GM21526 (cell line): ENCODE results near the gene RAPGEF2.
A peak's percentile ranks its signal among the peaks of the same experiment; 100 is the strongest.
"Not testable (repeated sequence)": the region's sequence is repeated elsewhere in the genome, so short reads cannot be mapped to it uniquely, and the experiment has no call there.

Source experiments
- ATAC-seq: cut with Tn5 transposase; IDR thresholded peaks from one replicate; pipeline ENCODE4 v1.9.1; 2021; ENCODE audit warnings: moderate library complexity; ENCODE audit not compliant: unreplicated experiment, low FRiP score

Gene RAPGEF2

DNA sequence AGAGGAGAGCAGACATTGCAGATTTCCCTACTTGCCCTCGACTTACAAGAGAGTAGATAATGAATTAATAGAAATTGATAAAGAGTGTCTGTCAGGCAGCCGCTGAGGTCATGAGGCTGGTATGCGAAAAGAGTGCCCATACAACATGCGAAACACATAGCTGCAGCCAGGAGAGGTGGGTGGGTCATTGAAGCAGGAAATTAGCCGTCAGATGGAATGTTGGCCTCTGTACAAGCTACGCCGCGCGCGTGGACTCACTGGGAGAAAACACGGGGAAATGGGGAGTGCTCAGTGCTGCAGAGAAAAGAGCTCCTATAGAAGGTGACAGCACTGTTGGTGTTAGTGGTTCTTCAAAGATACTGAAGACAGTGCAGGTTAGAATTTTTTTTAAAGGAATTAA lies 125.1 kb downstream of the RAPGEF2 start:
- ATAC-seq = no peak

DNA sequence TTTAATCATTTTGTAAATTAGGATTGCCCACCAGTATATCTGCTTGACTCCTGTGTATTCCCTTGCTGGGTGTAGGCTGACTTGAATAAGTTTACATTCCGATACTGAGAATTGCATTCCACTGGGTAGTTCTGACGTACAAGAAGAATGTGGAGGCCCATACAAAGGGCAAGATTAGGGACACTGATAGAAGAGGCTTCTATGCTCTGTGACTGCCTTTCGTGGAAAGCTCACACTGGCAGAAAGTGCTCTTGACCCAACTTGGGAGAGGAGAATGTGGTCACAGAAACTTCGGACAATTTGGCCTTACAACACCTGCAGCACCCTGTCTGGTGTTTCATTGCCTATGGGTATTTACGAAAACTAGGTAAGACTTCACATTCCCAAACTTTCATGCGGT lies 126.3 kb downstream of the RAPGEF2 start:
- ATAC-seq = no peak

DNA sequence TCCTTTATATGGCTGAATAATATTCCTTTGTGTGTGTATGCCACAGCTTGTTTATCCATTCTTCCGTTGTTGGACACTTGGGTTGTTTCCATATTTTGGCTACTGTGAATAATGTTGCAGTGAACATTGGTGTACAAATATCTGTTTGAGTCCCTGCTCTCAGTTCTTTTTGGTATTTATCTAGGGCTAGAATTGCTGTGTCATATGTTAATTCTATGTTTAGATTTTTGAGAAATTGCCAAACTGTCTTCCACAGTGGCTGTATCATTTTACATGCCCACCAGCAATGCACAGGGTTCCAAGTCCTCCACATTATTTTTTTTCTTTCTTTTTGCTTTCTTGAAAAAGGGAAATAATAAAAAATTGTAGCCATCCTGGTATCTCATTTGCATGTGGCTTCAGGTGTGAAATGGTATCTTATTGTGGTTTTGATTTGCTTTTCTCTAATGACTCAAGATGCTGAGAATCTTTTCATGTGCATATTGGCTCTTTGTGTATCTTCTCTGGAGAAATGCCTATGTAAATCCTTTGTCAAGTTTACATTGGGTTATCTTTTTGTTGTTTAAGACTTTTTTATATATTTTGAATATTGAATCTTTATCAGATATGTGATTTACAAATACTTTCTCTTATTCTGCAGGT lies 129.7 kb downstream of the RAPGEF2 start:
- no peak for ATAC-seq

DNA sequence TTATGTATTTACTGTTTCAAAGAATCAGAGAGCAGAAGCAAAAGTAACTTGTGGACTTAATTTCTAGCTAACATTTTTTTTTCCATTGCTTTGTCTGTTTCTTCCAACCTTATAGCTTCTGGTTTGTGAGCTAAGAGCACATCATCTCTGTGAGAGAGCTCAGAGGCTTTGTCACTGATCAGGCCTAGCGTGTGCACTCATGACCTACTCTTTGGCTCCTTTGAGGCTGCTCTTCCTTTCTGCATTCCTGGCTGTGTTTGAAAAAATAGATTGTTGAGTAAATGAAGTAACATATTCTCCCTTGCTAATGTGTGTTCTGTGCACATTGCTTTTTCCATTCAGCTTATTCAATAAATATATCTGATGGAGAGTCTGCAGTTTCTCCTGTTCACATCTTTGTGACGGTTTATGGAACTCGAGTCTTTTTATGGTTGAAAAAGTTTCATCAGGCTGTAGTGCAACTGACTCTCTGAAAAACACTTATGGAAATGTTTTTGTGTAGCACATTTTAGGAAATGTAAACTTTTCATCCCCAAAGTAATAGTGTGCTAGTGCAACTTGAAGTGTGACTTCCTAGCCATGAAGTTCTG lies 133.0 kb downstream of the RAPGEF2 start:
- ATAC-seq = no peak

DNA sequence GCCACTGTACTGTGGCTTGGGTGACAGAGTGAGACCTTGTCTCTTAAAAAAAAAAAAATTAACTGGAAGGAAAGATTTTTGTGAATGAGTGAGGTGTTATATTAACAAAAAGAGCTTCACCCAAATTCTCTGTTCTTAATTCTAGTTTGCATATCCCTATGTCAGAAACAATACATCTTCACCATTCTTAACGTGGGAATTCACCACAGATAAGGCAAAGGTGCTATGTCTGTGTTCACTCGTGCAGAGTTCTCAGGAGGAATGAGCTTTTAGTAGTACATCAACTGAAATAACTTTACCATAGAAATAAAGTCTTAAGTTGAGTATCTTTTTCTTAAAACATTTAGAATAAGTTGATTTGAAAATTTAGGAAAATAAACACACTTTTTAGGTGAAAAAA lies 135.1 kb downstream of the RAPGEF2 start:
- no peak for ATAC-seq

DNA sequence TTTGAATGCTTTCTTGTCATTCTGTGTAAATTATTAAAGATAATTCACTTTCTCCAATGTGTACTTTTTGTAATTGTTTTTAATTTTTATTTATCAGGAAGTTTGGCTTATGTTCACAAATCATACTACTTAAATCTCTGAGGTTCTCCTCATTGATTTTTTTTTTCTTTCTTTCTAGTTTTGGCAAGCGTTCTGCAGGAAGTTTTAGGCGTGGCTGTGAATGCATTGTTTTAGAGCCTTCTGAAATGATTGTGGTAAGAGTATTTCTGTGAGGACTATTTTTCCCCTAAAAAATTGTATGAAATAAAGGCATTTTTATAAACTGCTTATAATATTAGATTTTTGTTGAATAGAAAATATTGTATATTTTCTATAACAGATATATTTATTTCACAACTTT lies 135.8 kb downstream of the RAPGEF2 start:
- no peak for ATAC-seq

DNA sequence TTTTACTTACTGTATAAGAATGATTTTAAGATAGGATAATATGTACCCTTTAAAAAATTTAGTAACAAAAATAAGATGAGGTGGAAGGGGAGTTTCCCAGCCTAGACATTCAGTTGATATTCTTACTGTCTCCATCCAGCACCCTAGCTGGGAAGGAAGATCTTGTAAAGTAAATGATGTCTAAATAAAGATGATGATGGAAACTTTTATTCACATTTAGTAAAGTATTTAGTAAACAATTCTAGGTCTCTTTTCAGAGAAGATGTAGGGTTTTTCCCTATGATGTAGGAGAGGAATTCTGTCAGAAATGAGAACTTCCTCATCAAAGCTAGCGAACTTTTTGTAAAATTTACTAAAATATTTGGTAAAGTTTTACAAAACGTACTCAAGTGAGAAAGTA lies 136.8 kb downstream of the RAPGEF2 start:
- ATAC-seq = no peak

DNA sequence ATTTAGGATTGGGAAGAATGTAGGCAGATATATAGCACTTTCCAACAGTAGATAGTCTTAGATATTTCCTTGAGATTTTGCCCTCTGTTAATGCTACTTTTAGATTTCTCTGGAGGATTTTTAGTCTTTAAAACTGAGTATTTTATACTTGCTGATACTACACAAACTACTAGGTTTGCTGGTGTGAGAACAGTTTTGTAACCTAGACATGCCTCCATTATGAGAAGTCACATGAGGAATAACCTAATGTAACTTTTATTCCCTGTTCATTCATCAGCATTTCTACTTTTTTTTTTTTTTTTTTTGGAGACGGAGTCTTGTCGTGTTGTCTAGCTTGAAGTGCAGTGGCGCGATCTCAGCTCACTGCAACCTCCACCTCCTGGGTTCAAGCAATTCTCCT lies 137.2 kb downstream of the RAPGEF2 start:
- no peak for ATAC-seq

DNA sequence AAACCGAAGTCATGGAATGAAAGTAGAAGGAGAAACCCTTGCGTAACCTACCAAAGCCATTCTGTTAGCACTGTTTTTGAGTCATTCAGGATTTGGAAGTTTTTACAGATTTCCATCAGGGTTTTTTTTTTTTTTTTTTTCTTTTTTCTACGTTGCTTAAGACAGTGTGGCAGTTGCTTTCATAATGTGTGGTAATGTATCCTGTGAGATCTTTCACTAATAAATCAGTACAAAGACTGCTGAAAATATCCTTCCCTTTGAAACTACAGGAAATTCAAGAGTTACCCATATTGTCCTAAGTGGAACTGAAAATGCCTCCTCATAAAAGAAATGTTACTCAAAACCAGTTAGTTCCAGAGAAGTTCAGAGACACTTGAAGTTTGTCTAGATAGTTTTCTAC lies 137.8 kb downstream of the RAPGEF2 start:
- no peak for ATAC-seq

DNA sequence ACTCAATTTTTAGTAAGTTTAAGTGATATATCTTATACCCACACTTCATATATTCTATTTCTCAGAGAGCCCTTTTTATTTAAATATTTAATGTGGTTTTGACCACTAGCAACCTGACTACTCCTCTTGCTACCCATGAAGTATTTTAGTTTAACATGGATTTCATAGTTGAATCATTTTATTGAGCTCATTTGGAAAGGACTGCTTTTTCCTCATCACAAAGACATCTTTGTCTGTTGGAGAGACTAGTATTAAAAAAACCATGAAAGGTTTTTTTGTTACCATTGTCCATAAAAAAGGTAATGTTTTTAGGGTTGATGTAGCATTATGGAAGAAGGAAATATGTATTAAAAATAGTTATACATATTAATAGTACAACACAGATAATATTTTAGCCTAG lies 139.5 kb downstream of the RAPGEF2 start:
- ATAC-seq = no peak

DNA sequence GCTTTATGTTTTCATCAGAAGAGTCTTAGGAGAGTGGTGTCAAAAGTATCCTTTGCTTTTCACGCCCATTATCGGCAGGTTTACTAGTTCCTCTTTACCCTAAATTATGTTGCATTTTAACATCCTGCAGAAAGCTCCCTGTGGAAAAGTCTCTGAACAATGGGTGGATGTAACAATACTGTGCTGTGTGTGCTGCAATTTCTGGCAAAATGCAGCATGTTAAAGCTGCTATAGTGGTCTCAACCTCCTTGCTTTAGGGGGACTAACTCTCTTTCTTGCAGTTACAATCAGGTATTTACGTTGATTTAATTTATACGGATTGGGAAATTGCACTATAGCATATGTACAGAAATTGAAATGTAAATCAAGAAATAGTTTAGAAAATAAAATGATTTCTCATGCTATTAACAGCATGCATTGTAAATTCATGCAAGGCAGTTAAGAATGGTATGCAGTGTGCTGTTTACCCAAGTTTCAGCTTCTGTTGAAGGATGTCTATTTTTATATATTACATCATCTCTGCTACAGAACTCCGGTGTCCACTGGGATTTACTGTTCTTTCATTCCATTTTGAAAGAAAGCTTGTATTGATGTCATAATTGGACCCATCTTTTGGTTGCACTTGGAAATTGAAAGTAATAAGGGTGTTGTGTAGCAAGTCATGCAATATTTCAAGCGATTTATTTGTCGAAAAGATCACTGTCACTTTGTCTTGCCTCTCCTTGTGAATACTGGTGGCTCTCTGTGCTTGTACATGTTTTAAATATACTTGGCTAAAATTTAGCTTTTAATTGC lies 145.7 kb downstream of the RAPGEF2 start:
- no peak for ATAC-seq

DNA sequence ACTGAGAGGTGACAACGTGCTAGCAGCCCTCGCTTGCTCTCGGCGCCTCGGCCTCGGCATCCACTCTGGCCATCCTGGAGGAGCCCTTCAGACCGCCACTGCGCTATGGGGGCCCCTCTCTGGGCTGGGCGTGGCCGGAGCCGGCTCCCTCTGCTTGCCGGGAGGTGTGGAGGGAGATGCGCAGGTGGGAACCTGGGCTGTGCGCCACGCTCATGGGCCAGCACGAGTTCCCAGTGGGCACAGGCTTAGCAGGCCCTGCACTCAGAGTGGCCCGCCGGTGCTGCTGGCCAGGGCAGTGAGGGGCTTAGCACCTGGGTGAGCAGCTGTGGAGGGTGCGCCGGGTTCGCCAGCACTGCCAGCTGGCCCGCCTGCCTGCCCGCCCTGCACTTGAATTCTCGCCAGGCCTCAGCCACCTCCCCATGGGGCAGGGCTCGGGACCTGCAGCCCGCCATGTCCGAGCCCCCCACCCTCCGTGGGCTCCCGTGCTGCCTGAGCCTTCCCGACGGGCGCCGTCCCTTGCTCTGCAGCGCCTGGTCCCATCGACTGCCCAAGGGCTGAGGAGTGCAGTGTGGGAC lies 148.0 kb downstream of the RAPGEF2 start:
- ATAC-seq = no peak

DNA sequence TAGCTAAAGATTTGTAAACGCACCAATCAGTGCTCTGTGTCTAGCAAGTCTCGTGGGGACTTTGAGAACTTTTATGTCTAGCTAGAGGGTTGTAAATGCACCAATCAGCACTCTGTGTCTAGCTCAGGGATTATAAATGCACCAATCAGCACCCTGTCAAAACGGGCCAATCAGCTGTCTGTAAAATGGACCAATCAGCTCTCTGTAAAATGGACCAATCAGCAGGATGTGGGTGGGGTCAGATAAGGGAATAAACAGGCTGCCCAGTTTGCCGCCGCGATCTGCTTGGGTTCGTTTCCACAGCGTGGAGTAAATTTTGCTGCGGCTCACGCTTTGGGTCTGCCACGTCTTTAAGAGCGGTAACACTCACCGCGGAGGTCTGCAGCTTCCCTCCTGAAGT lies 148.7 kb downstream of the RAPGEF2 start:
- not testable (repeated sequence) for ATAC-seq

DNA sequence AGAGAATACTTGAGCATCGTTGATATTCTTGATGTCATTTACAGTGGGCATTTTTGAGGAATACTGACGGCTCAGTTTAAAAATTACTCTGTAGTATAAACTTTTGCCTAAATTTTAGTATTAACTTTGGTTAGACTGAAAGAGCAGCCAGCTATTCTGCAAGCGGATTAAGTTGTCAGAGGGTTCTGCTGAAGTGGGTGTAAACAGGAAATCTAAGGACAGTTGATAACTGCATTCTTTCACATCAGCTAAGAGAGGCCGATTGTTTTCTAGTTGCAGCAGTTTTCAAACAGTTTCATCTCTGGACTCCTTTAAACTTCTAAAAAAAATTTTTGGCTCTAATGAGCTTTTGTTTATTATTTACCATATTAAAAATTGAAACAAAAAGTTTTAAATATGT lies 149.6 kb downstream of the RAPGEF2 start:
- no peak for ATAC-seq

DNA sequence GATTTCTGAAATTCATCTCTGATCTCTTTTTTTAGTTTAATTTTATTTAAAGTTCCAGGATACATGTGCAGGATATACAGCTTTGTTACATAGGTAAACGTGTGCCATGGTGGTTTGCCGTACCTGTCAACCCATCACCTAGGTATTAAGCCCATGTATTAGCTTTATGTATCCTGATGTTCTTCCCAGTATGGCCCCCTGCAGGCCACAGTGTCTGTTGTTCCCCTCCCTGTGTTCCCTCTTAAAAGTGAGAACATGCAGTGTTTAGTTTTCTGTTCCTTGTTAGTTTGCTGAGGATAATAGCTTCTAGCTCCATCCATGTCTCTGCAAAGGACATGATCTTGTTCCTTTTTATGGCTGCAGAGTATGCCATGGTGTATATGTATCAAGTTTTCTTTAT lies 153.2 kb downstream of the RAPGEF2 start:
- no peak for ATAC-seq

DNA sequence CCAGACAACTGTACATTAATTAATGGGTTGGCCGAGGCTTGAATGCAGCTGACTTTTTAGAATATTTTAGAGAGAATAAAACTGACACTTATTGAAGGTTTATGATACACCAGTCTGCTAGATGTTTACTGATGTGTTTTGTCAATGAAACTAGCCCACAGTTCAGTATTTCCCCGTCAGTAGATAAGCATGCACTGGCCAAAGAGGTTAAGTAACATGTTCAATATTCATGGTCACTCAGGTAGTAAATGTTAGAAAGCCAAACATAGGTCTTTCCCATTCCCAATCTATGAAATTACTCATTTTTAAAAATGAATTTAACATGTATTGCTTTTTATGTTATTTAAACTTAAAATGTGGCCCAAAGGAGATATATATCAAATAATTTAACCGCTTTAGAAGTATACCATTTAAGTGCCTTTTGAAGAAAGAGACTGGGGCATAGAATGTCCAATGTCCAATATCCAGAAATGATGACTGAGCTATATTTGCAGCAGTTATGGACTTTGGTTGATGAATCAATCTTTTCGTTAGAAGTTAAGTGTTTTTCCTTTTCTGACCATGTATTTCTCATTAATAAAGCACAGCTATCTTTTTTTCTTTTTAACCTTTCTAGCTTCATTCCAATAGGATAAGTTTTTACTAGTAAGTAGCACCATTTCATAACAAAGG lies 156.1 kb downstream of the RAPGEF2 start:
- no peak for ATAC-seq

DNA sequence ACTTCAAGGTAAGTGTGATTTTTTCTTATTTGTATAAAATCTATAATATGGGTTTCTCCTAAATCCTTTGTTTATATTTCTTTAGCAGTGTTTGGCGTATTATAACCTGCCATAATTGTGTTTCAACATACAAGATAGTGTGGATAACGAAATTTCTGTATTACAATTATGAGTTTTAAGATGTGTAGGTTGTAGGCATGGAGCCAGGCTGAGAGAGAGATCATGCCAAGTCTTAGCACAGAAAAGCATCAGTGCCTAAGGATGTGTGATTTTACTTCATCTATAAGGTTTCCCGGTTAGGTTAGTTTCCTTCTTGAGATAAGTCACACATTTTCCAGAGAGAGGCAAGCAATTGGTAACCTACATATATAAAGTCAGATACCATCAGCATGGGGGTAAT lies 161.2 kb downstream of the RAPGEF2 start:
- ATAC-seq = no peak

DNA sequence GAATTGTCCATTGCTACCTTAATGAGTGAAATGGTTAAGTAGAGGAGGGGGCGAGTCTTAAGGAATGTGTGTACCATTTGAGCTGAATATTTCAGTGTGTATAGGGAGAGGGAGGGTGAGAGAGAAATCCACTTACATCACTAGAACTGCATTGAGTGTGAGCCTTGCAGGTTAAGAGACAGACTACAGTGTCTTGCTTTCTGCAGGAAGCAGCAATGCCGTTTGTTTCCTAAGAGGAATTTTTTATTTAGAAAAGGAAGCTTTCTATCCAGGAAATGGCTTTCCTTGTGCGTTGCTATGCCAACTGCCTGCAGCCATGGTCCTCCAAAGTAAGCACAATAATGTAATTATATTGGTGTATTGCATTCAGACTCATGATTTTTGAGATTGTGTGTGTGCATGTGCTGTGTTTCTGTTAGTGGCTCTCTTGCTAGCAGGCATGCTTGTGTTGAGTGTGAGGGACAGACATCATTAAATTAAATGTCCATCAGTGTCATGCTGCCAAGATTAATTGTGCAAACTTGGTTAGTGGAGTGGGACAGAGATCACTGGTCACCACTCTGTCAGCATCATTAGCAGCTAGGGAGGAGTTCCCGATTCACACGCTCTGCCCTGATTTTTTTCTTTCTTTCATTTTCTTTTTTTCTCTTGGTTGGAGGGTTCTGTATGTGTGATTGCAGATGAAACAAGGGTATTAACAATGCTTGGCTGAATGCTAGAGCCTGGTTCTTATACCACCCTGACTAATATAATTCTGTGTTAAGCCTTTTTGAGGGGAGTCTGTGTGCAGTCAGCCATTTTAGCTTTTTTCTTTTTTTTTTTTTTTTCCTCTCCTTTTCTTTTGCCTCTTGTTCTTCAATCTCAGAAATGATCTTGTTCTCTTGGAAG lies 164.3 kb downstream of the RAPGEF2 start:
- peak; percentile 62 for ATAC-seq

DNA sequence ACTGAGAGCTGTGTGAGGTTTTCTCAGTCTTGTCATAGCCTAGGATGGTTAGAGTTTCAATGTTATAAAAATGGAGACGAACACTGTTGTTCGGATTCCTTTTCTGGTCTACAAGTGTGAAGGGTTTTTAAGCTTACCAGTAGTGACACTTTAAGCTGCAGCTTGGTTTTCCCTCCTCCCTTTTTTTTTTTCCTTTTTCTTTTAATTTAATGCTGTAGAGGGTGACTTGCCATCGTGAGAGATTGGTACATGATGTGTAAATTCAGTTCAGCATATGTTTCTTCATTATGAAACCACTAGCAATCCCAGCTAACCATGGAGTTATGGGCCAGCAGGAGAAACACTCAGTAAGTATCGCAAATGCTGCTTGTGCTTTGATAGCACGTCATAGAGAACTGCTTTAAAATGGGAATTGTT lies 165.0 kb downstream of the RAPGEF2 start:
- no peak for ATAC-seq

DNA sequence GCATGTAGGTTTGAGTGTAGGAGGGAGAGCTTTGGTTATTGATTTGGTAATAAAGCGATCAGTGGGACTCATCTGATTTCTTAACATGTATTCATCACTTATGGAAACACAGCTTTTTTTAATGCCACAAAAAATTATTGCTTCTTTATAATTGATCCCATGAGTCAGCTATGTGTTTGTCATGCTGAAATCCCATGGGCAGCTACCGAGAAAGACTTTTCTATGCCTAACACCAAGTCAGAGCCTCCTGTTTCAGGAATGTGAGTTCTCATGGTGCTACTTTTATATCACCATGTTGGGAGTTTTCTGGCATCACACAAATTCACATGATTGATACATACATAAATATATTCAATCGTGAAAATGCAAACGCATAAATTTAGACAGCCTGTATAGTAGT lies 165.7 kb downstream of the RAPGEF2 start:
- ATAC-seq = no peak
